GM18505 (cell line): ENCODE data around the gene SMIM17.

Experiments
- ATAC-seq: cut with Tn5 transposase; IDR thresholded peaks from one replicate; pipeline ENCODE4 v1.9.1; 2021; ENCODE audit not compliant: unreplicated experiment
- POLR2A ChIP-seq: IDR thresholded peaks from 4 replicates; pipeline ENCODE4 v1.6.1; 2011; ENCODE audit warnings: borderline replicate concordance; ENCODE audit not compliant: insufficient read depth, insufficient read length; ENCODE audit errors: extremely low read depth

The SMIM17 gene

DNA sequence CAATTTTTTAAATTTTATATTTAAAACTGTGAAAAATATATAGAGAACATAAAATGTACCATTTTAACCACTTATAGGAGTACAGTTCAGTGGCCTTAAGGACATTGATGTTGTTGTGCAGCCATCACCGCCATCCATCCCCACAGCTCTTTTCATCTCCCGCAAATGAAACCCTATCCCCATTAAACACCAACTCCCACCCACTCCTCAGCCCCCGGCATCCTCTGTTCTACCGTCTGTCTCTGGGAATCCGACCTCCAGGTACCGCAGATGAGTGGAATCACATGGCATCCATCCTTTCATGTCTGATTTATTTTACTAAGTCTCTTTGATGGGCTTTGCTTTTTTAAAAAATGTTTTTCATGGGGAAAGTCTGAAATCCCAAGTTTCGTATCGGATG lies 23.8 kb upstream of the SMIM17 start:
- ATAC-seq: no peak
- TF ChIP-seq POLR2A: no peak

DNA sequence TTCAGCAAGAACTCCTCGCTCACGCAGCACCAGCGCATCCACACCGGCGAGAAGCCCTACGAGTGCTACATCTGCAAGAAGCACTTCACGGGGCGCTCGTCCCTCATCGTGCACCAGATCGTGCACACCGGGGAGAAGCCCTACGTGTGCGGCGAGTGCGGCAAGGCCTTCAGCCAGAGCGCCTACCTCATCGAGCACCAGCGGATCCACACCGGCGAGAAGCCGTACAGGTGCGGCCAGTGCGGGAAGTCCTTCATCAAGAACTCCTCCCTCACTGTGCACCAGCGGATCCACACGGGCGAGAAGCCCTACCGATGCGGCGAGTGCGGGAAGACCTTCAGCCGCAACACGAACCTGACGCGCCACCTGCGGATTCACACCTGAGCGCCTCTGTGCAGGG lies 20.6 kb upstream of the SMIM17 start:
- ATAC-seq: no peak
- no peak for TF ChIP-seq POLR2A

DNA sequence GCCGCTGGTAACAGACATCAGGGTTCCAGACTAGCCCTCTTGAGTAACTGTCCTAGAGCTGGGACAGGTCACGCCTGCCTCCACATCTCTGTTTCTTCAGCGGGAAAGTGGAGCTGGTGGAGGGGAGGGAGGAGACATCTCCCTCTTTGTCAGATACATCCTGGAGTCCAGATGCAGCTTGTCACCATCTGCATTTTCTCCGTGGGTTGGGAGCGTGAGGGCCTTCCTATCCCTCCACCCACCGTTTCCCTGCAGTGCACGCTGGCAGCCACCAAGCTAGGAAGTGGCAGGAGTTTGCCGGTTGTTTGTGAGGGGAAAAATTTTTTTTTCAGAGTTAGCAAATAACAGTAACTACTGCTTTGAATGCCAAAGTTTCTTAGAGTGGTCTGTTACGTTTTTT lies 20.0 kb upstream of the SMIM17 start:
- no peak for ATAC-seq
- no peak for TF ChIP-seq POLR2A

DNA sequence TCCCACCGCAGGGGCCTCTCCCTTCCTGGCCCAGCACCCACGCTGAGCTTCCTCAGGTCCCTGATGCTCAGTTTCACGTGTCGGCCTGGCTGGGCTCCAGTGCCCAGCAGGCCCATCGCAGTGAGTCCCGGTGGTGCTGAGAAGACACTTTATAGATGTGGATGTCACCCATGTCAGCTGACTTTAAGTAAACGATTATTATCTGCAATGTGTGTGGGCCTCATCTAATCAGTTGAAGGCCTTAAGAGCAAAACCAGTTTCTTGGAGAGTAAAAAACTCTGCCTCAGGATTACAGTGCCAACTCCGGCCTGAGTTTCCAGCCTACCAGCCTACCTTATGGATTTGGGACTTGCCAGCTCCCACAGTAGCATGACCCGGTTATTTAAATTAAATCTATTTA lies 17.3 kb upstream of the SMIM17 start:
- TF ChIP-seq POLR2A: no peak
- no peak for ATAC-seq

DNA sequence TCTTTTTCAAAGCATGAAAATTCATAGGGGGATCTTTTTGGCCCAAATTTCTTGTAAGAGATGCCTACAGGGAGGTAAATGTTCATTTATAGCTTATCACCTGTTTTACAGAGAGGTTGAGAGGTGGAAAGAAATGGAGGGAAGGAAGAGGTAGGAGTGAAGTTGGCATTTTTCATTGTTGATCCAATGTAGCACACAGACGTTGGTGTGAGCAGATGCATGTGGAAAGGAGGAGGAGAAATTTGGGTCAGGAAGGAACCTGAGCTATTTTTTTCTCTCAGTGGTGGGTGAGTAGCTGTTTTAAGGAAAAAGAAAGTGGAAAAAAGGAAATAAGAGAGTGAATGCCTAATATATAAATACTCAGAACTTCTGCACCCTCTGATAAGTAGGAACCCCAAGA lies 9.9 kb upstream of the SMIM17 start:
- TF ChIP-seq POLR2A: no peak
- ATAC-seq: no peak

DNA sequence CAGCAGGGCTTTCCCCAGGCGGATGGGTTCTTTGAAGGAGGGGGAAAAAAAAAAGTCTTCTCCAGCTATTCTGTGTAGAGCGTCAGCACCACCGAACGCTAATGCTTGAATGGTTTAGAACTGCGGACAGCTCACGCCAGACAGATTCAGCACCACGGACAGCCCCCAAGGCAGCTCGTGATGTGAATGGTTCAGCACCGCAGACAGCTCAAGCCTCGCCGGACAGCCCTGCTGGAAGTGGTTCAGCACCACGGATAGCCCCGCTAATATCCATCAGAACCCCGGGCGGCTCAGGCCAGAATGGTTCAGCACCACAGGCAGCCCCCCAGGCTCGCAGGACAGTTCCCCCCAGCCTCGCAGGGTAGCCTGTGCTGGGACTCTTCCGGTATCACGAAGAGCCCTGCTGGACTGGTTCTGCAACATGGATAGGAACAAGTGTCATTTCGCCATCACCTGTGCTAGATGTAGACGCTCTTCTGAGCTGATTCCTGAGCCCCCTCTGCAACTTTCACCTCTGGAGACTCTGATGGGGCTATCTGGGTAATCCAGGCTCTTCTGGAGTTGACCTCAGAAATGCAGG lies 4.9 kb upstream of the SMIM17 start:
- no peak for ATAC-seq
- no peak for TF ChIP-seq POLR2A

DNA sequence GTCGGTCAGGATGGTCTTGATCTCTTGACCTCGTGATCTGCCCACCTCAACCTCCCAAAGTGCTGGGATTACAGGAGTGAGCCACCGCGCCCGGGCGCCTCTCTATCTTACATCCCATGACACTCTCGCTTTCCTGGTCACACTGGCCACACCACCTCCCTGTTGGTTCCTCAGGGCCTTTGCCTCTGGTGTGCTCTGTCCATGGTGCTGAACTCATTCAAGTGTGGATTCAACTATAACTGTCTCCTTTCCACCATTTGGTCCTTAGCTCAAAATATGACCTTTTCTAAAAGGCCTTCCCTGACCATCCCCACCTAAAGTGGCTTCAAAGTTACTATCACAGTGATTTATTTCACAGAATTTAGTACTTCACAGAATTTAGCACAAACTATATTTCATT lies 3.7 kb upstream of the SMIM17 start:
- no peak for ATAC-seq

DNA sequence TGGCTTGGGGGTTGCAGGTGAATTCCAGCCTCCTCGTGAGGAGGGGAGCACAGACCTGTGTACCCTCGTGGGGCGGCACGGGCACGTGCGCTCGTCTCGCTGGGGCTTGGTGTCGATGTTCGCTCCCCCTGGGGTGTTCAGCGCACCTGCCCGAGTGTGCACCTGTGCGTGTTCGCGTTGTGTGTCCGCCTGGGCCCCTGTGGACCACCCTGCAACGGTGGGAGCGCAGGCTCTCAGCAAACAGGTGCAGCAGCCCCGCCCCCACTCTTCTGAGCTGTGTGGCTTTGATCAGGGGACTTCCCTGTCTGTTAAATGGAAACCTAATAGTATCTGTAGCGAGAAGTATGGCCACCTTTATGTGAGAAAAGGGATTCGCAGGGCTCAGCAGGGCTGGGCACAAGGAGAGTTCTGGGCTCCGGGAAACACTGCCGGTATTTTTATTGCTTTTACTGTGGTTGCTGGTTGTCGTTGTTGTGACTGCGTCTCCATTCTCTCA lies 549 bp downstream of the SMIM17 start:
- TF ChIP-seq POLR2A: no peak
- ATAC-seq: no peak

More for the DNA sequence above, 3.7 kb upstream of the SMIM17 start:
- TF ChIP-seq POLR2A: no peak

DNA sequence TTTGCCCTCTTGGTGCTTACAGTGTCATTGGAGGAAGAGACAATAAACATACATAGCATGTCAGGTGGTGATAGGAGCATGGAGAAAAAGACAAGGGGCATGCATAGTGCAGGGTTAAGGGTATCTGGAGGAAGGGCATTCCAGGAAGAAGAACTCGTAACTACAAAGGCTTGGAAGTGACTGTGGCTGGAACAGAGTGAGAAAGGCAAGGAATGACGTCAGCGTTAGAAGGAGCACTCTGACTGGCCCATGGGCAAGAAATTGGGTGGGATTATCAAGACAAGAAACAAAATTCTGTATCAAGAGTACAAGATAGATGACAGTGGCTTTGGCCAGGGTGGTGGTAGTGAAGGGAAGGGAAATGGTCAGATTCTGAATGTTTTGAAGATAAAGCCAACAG lies 11.2 kb downstream of the SMIM17 start:
- ATAC-seq: no peak
- TF ChIP-seq POLR2A: no peak

DNA sequence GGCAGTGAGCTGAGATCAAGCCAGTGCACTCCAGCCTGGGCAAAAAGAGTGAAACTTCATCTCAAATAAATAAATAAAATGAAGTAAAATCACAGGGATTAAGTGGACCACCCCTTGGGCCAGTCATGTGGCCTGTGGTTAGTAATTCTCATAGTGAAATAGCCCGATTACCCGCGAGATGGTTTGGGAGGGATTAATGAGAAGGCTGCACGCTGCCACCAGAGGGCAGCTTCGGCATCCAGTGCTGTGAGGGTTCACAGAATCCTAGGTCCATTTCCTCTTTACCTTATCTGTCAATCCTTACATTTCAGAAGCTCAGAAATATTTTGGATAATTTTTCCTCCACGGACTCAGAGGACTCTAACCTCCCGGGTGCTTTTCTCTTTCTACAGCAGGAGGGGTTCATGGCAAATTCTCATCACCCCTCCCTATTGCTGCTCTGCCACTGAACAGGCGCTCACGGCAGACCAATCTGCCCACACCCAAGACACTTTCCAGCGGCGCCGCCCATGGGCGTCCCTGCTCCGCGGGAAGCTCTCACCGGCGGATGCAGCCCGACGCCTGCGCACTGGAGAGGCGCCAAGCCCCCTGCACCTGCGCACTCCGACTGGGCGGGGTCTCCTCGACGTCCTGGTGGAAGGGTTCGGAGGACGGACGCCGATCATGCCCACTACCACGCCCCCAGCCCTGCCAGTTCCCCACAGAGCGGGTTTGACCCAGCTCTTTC lies 17.6 kb downstream of the SMIM17 start:
- no peak for TF ChIP-seq POLR2A

DNA sequence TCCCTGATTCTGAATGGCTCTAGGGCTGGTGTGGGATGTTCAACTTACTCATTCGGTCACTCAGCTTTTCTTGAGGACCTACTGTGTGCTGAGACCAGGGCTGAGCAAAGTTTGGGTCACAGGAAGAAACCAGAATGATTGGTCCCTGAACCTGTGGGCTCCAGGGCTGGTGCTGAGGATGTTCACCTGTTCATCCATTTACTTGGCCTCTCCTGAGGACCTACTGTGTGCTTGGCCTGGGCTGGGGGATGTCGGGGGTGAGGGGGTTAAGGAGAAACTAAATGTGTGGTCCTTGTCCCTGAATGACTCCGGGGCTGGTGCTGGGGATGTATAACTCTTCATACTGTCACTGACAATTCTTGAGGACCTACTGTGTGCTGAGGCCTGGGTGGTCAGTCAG lies 18.3 kb downstream of the SMIM17 start:
- ATAC-seq: no peak
- no peak for TF ChIP-seq POLR2A

More for the DNA sequence above, 17.6 kb downstream of the SMIM17 start:
- no peak for ATAC-seq

DNA sequence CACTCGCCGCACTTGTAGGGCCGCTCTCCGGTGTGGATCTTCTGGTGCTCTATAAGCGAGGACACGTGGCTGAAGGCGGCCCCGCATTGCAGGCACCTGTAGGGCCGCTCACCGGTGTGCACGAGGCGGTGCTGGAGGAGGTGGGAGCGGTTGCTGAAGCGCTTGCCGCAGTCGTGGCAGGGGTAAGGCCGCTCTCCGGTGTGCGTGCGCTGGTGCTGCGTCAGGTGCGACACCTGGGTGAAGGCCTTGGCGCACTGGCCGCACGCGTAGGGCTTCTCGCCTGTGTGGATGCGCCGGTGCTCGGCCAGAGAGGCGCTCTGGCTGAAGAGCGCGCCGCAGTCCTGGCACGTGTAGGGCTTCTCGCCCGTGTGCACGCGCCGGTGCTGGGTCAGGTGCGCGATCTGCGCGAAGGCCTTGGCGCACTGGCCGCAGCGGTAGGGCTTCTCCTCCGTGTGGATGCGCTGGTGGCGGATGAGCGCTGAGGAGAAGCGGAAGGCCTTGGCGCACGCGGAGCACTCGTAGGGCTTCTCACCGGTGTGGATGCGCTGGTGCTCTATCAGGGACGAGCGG lies 21.1 kb downstream of the SMIM17 start:
- no peak for TF ChIP-seq POLR2A
- ATAC-seq: no peak

DNA sequence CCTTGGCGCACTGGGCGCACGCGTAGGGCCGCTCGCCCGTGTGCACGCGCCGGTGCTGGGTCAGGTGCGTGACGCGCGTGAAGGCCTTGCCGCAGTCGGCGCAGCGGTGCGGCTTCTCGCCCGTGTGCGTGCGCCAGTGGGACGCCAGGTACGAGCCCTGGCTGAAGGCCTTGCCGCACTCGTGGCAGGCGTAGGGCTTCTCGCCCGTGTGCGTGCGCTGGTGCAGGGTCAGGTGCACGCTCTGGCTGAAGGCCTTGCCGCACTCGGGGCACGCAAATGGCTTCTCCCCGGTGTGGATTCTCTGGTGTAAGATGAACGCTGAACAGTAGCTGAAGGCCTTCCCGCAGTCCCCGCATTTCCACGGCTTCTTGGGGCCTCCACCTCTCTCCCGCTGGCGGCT lies 21.6 kb downstream of the SMIM17 start:
- TF ChIP-seq POLR2A: no peak
- no peak for ATAC-seq

DNA sequence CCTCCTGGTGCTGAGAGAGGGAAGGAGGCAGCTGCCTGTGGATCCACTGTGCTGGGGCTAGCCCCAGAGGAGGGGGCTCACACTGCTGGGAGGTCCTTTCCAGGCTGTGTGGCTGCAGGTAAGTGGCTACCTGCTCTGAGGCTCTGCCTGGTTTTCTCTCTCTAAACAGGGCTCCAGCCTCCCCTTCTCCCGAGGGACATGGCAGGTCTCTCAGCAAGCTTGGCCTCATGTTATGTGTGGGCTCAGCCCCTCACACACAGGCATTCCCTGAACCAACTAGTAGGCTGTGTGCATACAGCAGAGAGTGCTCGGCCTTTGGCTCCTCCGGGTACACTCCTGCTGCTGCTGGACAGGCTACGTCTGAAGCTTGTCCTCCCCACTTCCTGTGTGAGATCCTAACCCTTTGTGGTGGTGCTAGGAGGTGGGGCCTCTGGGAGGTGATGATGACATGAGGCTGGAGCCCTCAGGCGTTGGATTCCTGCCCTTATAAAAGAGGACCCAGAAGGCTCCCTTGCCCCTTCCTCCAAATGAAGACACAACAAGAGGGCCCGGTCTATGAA lies 24.4 kb downstream of the SMIM17 start:
- TF ChIP-seq POLR2A: no peak
- no peak for ATAC-seq

DNA sequence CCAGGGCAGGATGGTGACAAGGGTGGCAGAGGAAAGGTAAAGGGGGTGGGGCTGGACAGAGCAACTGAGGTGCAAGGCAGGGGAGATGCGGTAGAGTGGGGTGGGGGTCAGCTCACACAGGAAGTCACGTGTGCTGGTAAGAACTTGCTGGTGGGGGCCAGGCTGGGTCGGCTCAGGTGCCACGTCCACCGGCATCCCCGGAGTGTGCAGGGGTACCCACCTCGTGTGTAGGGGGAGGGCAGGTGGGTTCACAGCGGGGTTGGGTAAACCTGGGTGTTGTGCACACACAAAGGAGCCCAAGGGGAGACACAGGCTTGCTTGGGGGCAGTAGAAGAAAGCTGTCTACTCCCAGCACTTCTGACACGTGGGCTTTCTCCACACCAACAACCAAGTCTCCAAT lies 25.7 kb downstream of the SMIM17 start:
- ATAC-seq: no peak
- TF ChIP-seq POLR2A: no peak

DNA sequence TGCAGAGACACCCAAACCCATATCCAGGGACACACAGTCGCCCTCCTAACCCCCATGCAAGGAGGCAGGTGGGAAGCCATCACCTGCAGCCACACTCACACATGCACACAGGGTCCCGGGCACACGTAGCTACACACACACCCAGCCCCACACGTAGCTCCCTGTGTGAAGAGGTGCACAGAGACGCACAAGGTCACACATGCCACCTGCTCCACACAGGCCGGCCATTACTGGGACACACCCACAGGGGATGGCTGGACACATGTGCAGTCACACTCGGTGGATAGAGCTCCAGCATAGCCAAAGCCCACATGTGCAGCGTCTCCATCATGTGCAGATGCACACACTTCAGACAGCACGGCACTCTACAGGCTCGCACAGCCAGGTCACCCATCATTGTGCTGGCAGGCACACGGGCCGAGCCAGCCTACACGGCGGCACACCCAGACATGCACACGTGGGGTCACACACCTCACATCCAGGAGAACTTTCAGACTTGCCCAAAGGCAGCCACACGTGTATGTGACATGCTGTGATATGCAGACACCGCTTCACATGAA lies 27.5 kb downstream of the SMIM17 start:
- ATAC-seq: no peak

More for the DNA sequence above, 27.5 kb downstream of the SMIM17 start:
- no peak for TF ChIP-seq POLR2A
